GM19351 (cell line): Measurements from ENCODE around the gene RNF212.

Source experiments
- ATAC-seq: cut with Tn5 transposase; IDR thresholded peaks from one replicate; pipeline ENCODE4 v1.9.1; 2021; ENCODE audit warnings: mild to moderate bottlenecking, moderate library complexity; ENCODE audit not compliant: unreplicated experiment

Gene RNF212

DNA sequence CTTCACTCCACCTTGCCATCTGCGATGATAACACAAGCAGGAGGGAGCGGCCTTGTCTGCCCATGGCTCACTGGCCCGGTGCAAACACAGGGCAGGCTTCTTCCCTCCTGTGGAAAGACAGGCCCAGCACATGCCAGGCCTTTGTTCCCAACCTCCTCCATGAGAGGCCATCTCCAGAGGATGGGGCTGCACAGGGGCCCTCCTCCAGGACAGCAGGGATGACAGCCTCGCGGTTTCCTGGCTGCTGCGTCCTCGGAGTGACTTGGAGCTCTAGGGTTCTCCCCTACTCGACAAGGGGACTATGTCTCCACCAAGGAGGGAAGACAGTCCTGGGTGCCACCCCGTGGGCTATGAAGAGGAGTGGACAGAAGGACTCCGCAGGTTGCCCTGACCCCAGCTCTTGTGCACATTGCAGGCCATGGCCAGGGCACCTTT, 21.8 kb downstream of the RNF212 start:
- no peak for ATAC-seq

DNA sequence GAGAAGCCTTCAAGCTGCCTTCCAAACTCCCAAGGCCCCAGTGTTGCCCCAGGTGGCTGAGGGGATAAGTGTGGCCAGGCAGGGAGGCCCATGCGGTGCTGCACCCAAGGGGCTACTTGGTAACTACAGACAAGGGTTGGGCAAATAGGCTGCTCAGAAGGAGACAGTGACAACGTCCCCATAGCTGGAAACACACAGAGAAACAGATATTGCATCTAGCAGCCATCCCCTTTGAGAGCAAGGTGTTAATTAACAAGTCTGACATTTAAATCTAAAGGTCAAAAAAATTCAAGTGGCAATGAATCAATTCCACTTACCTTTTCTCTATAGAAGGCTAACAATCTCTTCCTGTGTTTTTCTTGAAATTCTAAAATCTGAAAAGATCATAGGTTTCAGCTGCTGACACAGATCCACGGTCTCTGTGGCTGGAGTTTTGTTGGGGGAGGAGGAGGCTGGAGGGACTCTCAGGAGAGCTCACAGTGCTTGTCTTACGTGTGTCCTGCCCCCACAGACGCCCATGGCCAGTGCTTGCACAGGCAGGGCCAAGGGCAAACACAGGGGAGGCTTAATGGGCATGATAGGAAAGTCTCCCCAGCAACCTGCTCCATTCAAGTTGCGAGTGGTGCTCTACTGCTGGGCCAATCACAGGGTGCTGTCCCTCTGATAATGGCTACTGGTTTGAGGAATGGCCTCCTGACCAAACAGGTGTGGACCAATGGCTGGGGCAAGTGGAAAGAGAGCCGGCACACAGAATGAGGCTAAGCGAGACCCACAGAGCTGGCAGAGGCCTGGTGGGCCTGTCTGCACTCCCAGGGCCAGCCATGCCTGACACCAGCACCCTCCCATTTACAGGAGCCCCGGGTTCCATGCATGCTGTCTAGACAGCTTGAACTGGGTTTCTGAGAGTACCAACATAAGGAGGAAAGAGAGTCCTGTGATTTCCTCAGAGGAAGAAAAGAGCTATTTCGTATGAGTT, 22.6 kb downstream of the RNF212 start:
- ATAC-seq, result no peak

GRCh38 chr4:1090036-1090435, 23.3 kb downstream of the RNF212 start:
- ATAC-seq, result no peak

- ATAC-seq, result no peak
Observed at GRCh38 chr4:1087371-1087770, 26.0 kb downstream of the RNF212 start.

DNA sequence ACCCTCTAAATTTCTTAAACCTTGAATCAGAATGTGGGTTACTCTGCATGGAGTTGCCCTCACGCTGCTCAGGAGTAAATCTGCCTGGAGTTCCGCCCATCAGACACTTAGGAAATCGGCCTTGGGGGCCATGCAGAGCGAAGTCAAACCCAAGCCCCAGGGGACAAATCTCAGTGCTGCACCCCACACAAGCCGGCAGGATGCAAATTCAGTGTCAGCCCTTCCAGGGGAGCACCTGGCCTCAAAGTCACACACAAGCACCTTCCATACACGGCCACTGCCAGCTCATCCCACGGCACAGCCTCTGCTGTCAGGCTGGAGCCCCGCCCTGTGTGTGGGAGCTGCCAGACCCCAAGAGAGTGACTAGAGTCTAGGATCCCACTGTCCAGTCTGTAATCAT, 27.4 kb downstream of the RNF212 start:
- no peak for ATAC-seq

DNA sequence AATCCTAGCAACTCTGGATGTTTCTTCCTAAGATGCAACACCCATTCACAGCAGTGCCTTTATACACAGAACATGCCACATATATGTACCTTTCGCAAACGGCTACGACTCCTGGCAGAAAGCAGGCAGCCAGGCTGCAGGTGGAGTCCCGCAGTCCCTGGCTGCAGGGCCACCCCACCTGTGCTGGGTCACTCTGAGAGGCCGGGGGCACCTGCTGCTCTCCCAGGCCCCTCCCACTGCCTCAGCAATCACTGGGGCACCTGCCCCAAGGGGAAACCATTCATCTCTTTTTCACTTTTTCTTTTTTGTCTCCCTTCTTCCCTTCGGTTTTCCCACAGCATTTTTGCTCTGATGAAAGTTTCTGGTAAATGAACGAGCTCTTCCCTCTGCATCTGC, 28.0 kb downstream of the RNF212 start:
- ATAC-seq, result no peak

DNA sequence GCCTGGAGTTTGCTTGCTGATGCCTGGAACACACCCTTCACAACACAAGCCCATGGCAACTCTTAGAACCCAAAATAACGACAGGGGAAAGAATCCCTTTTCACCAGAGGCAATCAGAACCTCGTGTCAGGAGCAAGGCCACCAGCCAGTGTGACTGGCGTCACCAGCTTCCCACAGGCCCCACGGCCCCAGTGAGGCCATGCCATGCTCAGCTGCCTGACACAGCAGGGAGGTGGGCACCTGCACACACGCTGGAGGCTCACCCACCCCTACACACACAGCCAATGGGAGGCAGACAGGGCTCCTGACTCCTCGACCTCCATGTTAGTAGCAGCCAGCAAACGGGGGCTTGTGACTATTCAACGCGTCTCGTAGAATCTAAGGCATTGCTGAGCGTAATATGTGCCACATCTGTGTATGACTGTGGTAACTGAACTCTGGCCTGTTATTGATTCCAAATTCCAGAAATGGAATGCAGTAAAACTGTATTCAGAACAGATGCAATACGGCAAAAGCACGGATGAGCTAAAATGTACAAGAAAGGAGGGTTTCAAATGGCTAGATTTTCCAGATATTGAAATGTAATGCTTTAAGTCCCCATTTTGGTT, 28.5 kb downstream of the RNF212 start:
- ATAC-seq, result no peak

- ATAC-seq, result no peak
Observed at GRCh38 chr4:1084394-1084793, 29.0 kb downstream of the RNF212 start.

- ATAC-seq, result no peak
Observed at GRCh38 chr4:1082215-1083182, 30.9 kb downstream of the RNF212 start.

GRCh38 chr4:1081689-1082040, 31.7 kb downstream of the RNF212 start:
- no peak for ATAC-seq

DNA sequence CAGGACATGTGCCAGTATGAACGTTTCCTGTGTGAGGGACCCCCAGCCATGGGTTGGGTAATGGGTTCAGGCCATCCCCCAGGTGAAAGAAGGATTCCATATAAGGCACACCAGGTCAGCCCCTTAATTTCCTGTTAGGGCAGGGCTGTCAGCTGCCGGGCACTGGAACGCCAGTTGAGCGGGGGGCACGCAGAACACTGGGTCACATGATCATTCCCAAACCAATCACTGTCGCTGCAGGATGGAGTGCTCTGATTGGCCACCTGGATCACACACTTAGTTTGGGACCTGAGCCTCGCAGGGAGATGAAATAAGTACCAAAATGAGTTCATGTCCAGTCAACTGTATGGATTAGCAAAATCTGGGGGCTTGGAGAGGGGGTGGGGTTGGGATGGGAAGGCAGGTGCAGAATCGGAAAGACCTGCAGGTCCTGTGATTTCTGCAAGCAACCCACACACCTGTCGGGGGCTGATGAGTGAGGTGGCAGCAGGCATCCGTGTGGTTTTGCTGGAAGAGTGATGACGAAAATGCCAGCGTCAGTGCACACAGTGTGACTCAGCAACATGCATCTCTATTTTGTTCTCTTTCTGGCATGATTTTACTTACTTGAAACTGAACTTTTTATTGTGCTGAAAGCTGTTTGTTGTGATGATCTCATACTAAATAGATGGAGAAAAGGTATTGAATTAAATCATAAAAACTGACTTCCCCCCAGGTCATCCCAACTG, 32.2 kb downstream of the RNF212 start:
- ATAC-seq, result no peak

DNA sequence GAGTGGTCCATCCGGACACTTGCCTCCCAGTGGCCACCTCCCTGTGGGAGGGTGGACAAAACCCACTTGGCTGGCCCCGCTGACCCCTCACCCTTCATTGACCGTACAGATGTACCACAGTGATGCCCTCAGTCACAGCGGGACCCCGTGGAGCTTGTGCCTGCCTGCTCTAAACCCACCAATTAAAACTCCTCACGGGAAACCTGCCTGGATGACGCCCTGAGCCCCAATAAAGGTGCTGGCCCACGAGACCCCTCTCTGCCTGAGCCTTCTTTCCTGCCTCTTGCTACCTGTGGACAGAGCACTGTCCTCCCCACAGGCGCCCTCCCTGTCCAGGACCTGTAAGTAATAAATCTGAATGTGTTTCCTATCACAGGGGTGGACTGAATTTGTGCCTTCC, 32.9 kb downstream of the RNF212 start:
- ATAC-seq, result no peak

DNA sequence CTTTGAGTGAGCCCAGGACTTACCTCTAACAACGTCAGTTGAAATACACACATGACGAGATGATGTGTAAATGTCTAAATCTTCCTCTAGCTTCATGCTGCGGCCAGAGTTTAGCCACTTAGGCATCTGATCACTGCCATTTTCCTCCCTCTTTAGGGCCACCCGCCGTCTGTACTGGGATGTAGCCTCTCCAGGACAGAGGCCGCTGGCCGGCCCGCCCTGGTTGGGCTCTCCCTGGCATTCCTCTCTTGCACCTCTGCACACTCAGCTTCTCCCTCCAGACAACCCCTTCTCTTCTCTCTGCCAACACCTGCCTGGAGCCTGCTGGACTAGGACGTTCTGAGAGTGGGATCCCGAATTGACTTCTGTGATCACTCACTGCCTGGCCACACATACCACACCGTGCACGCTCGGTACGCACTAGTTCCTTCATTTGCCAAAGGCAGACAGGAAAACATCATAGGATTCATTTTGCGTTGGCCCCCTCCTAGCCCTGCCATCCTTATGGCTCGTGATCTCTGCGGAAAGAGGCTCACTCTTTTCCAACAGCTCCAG, 33.6 kb downstream of the RNF212 start:
- no peak for ATAC-seq

GRCh38 chr4:1078490-1078889, 34.9 kb downstream of the RNF212 start:
- ATAC-seq, result no peak

- no peak for ATAC-seq
Observed at GRCh38 chr4:1077711-1078477, 35.5 kb downstream of the RNF212 start.

- ATAC-seq, result no peak
Observed at GRCh38 chr4:1075809-1076699, 37.3 kb downstream of the RNF212 start.

GRCh38 chr4:1075225-1075624, 38.1 kb downstream of the RNF212 start:
- ATAC-seq, result no peak

GRCh38 chr4:1074077-1074476, 39.3 kb downstream of the RNF212 start:
- no peak for ATAC-seq
